NCI-H510A treated with DMSO at 0.1 percent for 48 hours (cell line): ENCODE results near the gene NPEPPS.
"Not testable (repeated sequence)": the region's sequence is repeated elsewhere in the genome, so short reads cannot be mapped to it uniquely, and the experiment has no call there.

Experiments used
- DNase-seq: peaks from one replicate; lab custom pipeline; 2025; lab: John Stamatoyannopoulos, UW

Gene NPEPPS

GRCh38 chr17:47530557-47531232, at the start of gene NPEPPS:
NPEPPS (plus strand) TSS chr17:47531108; CDS start chr17:47531301, 193 bp downstream.
- DNase-seq, result peak; percentile 58

- not testable (repeated sequence) for DNase-seq
Measured at GRCh38 chr17:47491841-47492212, 39.1 kb upstream of the NPEPPS start.

GRCh38 chr17:47499074-47499473, 31.8 kb upstream of the NPEPPS start:
- DNase-seq, result not testable (repeated sequence)

- not testable (repeated sequence) for DNase-seq
Measured at GRCh38 chr17:47499494-47499893, 31.4 kb upstream of the NPEPPS start.

GRCh38 chr17:47500620-47501019, 30.3 kb upstream of the NPEPPS start:
- not testable (repeated sequence) for DNase-seq

GRCh38 chr17:47502122-47502731, 28.7 kb upstream of the NPEPPS start:
- DNase-seq, result not testable (repeated sequence)

GRCh38 chr17:47502776-47503455, 28.0 kb upstream of the NPEPPS start:
- DNase-seq, result not testable (repeated sequence)

GRCh38 chr17:47511701-47512146, 19.2 kb upstream of the NPEPPS start:
- DNase-seq, result not testable (repeated sequence)

- not testable (repeated sequence) for DNase-seq
Measured at GRCh38 chr17:47513301-47513700, 17.6 kb upstream of the NPEPPS start.

- DNase-seq, result not testable (repeated sequence)
Measured at GRCh38 chr17:47518880-47519279, 12.0 kb upstream of the NPEPPS start.

GRCh38 chr17:47519365-47519764, 11.5 kb upstream of the NPEPPS start:
- not testable (repeated sequence) for DNase-seq

GRCh38 chr17:47520279-47520678, 10.6 kb upstream of the NPEPPS start:
- DNase-seq, result not testable (repeated sequence)

- not testable (repeated sequence) for DNase-seq
Measured at GRCh38 chr17:47521434-47521833, 9.5 kb upstream of the NPEPPS start.

GRCh38 chr17:47522341-47522740, 8.6 kb upstream of the NPEPPS start:
- DNase-seq, result not testable (repeated sequence)

GRCh38 chr17:47531233-47531820, 419 bp downstream of the NPEPPS start:
- not testable (repeated sequence) for DNase-seq

GRCh38 chr17:47539085-47539484, 8.2 kb downstream of the NPEPPS start:
- not testable (repeated sequence) for DNase-seq

GRCh38 chr17:47541676-47542075, 10.8 kb downstream of the NPEPPS start:
- DNase-seq, result not testable (repeated sequence)

GRCh38 chr17:47544327-47544726, 13.4 kb downstream of the NPEPPS start:
- DNase-seq, result not testable (repeated sequence)

- DNase-seq, result not testable (repeated sequence)
Measured at GRCh38 chr17:47554733-47555132, 23.8 kb downstream of the NPEPPS start.

GRCh38 chr17:47556108-47556507, 25.2 kb downstream of the NPEPPS start:
- not testable (repeated sequence) for DNase-seq

- not testable (repeated sequence) for DNase-seq
Measured at GRCh38 chr17:47560517-47561043, 29.7 kb downstream of the NPEPPS start.
